Stimulated activated naive B cell treated with anti-CD40 and anti-IgM and Interleukin-4, amounts not matched to agents 10 μg/mL and 1 μg/mL and 100 μg/mL, for 72 hours (primary cell): Measurements from ENCODE around the gene CA6.
"Not testable (repeated sequence)": the region's sequence is repeated elsewhere in the genome, so short reads cannot be mapped to it uniquely, and the experiment has no call there.

Experiments
- ATAC-seq, 2 donors: fragments of 150-1000 bp; cut with Tn5 transposase; replicated peaks; 2 replicates each; pipeline ENCODE4 v1.10.0; 2021; ENCODE audit warnings: moderate library complexity in 1 of 2
- DNase-seq: peaks from one replicate; pipeline ENCODE4 v3.0.0; 2021
- H3K27ac Mint-ChIP-seq: one replicate; pipeline ENCODE4 v1.8.0; 2022; ENCODE audit warnings: mild to moderate bottlenecking, mixed read lengths
- H3K27me3 Mint-ChIP-seq, 2 donors: one replicate each; pipeline ENCODE4 v1.8.0; 2022; ENCODE audit warnings: mixed read lengths in 2 of 2
- H3K36me3 Mint-ChIP-seq, 2 donors: one replicate each; pipeline ENCODE4 v1.8.0; 2022; ENCODE audit warnings: mixed read lengths in 2 of 2, mild to moderate bottlenecking in 1 of 2
- H3K4me1 Mint-ChIP-seq, 2 donors: one replicate each; pipeline ENCODE4 v1.8.0; 2022; ENCODE audit warnings: mixed read lengths in 2 of 2, mild to moderate bottlenecking in 1 of 2
- H3K4me3 Mint-ChIP-seq, 2 donors: one replicate each; pipeline ENCODE4 v1.8.0; 2022; ENCODE audit warnings: mild to moderate bottlenecking in 2 of 2, mixed read lengths in 2 of 2, moderate library complexity in 1 of 2
- H3K9me3 Mint-ChIP-seq, 2 donors: one replicate each; pipeline ENCODE4 v1.8.0; 2022; ENCODE audit warnings: mixed read lengths in 2 of 2, mild to moderate bottlenecking in 1 of 2

CA6 gene

GRCh38 chr1:8941906-8942305, 3.8 kb upstream of the CA6 start:
- DNase-seq (no peak), ATAC-seq (no peak)
- peaks cover 4 to 7% of the 10 kb centered on the region in 2 donors for H3K27me3 Mint-ChIP-seq
- H3K9me3 Mint-ChIP-seq, result no peaks in the 10 kb centered on the region
- H3K4me1 Mint-ChIP-seq, result peaks cover 13 to 34% of the 10 kb centered on the region in 2 donors
- H3K27ac Mint-ChIP-seq, result no peak overlapping the region
- peaks cover 0 to 2% of the 10 kb centered on the region in 2 donors for H3K36me3 Mint-ChIP-seq
- H3K4me3 Mint-ChIP-seq, result no peak overlapping the region

DNA sequence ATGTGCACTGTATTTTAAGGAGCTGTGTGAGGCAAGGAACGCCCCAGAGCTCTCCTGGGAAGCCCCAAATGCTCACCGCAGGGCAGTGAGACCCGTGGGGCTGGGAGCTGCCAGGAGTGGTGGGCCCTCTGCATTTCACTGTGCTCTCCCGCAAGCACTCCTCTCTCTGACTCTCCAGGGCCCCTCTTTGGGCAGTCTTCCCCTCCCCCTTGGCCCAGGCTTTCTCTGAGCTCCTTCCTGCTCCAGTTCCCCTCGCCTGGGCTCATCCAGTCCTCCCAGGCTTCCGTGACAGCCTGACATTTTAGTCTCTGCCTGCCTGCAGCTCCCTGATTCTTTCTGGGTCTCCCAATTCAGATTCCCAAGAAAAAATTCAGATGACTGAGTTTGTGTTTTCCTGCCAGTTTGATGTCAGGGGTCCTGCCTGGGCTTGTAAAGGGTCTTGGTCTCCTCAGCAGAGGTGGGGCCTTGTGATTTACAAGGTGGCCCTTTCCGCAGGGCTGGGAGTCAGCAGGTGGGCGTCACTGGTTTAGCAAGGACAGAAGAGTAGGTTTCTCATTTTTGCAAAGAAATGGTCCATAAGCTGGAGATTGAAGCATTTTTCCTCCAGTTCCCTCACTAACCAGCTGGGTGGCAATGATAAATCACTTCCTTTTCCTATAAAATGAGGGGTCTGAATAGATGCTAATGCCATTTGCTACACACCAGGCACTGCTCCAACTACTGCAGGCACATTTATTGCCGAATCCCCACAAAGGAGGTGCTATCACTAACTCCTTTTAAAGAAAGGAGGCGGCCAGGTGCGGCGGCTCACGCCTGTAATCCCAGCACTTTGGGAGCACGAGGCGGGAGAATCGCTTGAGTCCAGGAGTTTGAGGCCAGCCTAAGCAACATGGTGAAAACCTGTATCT, 1.9 kb upstream of the CA6 start:
- Mint-ChIP-seq H3K9me3 (no peaks in the 10 kb centered on the region), H3K4me1 (peaks cover 12 to 37% of the 10 kb centered on the region in 2 donors), H3K4me3 (no peak overlapping the region), H3K27me3 (peaks cover 4 to 7% of the 10 kb centered on the region in 2 donors), H3K36me3 (peaks cover 0 to 2% of the 10 kb centered on the region in 2 donors), H3K27ac (no peak overlapping the region)
- DNase-seq (no peak), ATAC-seq (no peak)

GRCh38 chr1:8947127-8947691, 1.5 kb downstream of the CA6 start:
- H3K4me3 Mint-ChIP-seq, result no peak overlapping the region
- peaks cover 12 to 37% of the 10 kb centered on the region in 2 donors for H3K4me1 Mint-ChIP-seq
- H3K27me3 Mint-ChIP-seq, result peaks cover 0 to 7% of the 10 kb centered on the region in 2 donors
- H3K36me3 Mint-ChIP-seq, result peaks cover 0 to 2% of the 10 kb centered on the region in 2 donors
- H3K27ac Mint-ChIP-seq, result peak overlapping the region; percentile 93
- ATAC-seq, result no peak
- no peaks in the 10 kb centered on the region for H3K9me3 Mint-ChIP-seq
- DNase-seq, result no peak

DNA sequence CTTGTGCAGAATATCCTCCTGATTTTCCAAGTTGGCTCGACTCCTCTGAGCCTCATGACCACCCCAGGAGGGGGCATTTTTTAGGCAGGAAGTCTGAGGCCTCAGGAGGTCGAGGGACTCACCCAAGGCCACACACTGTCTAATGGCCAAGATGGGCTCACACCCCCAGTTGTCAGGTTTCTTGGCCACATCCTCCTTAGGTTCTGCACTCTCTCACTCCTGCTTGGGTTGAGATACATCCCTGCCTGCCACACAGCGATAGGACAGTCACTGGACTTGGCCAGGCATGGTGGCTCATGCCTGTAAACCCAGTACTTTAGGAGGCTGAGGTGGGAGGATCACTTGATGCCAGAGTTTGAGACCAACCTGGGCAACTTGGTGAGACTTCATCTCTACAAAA, 4.6 kb downstream of the CA6 start:
- no peak overlapping the region for H3K27ac Mint-ChIP-seq
- no peak overlapping the region for H3K4me3 Mint-ChIP-seq
- no peak for DNase-seq
- H3K27me3 Mint-ChIP-seq, result peaks cover 0 to 3% of the 10 kb centered on the region in 2 donors
- H3K36me3 Mint-ChIP-seq, result peaks cover 0 to 2% of the 10 kb centered on the region in 2 donors
- no peaks in the 10 kb centered on the region for H3K9me3 Mint-ChIP-seq
- H3K4me1 Mint-ChIP-seq, result peaks cover 6 to 28% of the 10 kb centered on the region in 2 donors
- ATAC-seq, result no peak

- Mint-ChIP-seq H3K4me1 (peaks cover 4 to 19% of the 10 kb centered on the region in 2 donors), H3K9me3 (no peaks in the 10 kb centered on the region), H3K27me3 (peaks cover 0 to 3% of the 10 kb centered on the region in 2 donors), H3K36me3 (peaks cover 0 to 2% of the 10 kb centered on the region in 2 donors), H3K27ac (no peak overlapping the region), H3K4me3 (no peak overlapping the region)
- ATAC-seq, result no peak
- no peak for DNase-seq
Measured at GRCh38 chr1:8951231-8951630, 5.6 kb downstream of the CA6 start.

- Mint-ChIP-seq H3K36me3 (peaks cover 4 to 5% of the 10 kb centered on the region in 2 donors), H3K27me3 (peaks cover 6 to 11% of the 10 kb centered on the region in 2 donors), H3K4me3 (no peak overlapping the region), H3K4me1 (no peaks in the 10 kb centered on the region), H3K27ac (no peak overlapping the region), H3K9me3 (peaks cover 4% of the 10 kb centered on the region in 2 donors)
- ATAC-seq (no peak), DNase-seq (no peak)
Measured at GRCh38 chr1:8955406-8955805, 9.7 kb downstream of the CA6 start.

- H3K4me1 Mint-ChIP-seq, result no peaks in the 10 kb centered on the region
- no peak for ATAC-seq
- no peak for DNase-seq
- peaks cover 8 to 14% of the 10 kb centered on the region in 2 donors for H3K27me3 Mint-ChIP-seq
- no peak overlapping the region for H3K27ac Mint-ChIP-seq
- peaks cover 5 to 8% of the 10 kb centered on the region in 2 donors for H3K9me3 Mint-ChIP-seq
- H3K36me3 Mint-ChIP-seq, result peaks cover 4 to 7% of the 10 kb centered on the region in 2 donors
- no peak overlapping the region for H3K4me3 Mint-ChIP-seq
Measured at GRCh38 chr1:8956461-8957349, 11.0 kb downstream of the CA6 start.

DNA sequence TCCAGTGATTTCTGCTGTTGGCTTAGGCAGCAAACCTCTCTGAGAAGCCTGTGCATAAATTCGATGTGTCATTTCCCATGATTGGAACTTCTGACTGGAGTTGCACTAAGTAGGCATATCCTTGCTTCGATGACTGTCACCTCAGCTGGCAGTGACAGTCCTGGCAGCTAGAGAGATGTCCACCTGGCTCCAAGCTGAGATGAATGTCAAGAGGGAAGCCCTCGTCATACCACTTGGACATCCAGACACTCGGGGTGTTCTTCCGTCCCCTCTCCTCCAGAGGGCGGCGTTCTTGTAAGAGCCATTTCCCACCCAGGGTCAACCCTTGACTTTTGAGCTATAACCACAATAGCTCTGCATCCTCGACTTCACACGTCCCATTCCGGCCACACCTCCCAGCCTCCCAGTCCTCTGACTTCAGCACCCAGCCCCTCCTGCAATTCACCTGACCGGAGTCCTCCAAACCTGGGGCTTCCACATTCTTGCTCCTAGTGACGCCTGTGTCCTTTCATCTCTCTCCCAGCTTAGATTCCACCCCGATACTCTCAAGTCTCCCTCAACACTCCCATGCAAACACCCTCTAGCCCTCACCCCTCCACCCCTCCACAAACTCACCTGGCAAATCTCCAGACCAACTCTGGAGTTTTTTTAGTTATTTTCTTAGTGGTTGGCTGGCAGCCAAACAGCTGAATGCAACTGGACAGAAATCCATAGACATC, 17.3 kb downstream of the CA6 start:
- Mint-ChIP-seq H3K36me3 (peaks cover 4 to 7% of the 10 kb centered on the region in 2 donors), H3K4me3 (no peak overlapping the region), H3K9me3 (peaks cover 5 to 8% of the 10 kb centered on the region in 2 donors), H3K4me1 (peaks cover 7% of the 10 kb centered on the region in 2 donors), H3K27ac (no peak overlapping the region), H3K27me3 (peaks cover 15 to 29% of the 10 kb centered on the region in 2 donors)
- DNase-seq, result no peak
- peak in 1 of 2 donors; percentile 58 for ATAC-seq

DNA sequence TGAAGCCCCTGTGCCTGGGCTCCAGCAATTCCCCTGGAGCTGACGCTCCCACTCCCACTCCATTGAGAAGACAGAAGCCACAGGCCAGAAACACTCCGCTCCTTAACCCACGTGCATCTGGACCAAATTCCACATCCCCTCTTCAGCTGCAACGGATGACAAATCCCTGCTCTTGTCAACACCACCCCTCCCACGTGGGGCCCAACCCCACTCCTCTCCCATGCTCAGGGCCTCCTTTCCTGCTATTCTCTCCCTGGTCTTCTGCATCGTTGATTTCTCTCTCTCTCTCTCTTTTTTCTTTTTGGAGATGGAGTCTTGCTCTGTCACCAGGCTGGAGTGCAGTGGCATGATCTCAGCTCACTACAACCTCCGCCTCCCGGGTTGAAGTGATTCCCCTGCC, 18.3 kb downstream of the CA6 start:
- peaks cover 5 to 8% of the 10 kb centered on the region in 2 donors for H3K9me3 Mint-ChIP-seq
- peaks cover 15 to 24% of the 10 kb centered on the region in 2 donors for H3K27me3 Mint-ChIP-seq
- DNase-seq (no peak), ATAC-seq (no peak)
- peaks cover 7% of the 10 kb centered on the region in 2 donors for H3K4me1 Mint-ChIP-seq
- peak overlapping the region; percentile 48 for H3K27ac Mint-ChIP-seq
- peaks cover 4 to 7% of the 10 kb centered on the region in 2 donors for H3K36me3 Mint-ChIP-seq
- no peak overlapping the region for H3K4me3 Mint-ChIP-seq

DNA sequence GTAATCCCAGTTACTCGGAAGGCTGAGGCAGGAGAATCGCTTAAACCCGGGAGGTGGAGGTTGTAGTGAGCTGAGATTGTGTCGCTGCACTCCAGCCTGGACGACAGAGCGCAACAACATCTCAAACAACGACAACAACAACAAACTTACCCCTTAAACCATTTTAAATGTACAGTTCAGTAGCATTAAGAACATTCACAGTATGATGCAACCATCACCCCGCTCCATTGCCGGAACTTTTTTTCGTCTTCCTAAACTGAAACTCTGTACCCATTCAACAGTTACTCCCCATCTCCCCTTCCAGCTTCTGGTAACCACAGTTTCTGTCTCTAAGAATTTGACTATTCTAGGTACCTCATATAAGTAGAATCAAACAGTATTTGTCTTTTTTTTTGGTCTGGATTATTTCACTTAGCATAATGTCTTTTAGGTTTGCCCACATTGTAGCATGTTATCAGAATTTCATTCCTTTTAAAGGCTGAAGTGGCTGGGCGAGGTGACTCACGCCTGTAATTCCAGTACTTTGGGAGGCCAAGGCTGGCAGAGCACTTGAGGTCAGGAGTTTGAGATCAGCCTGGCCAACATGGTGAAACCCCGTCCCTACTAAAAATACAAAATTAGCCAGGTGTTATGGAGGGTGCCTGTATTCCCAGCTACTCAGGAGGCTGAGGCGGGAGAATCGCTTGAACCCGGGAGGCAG, 19.6 kb downstream of the CA6 start:
- Mint-ChIP-seq H3K4me3 (no peak overlapping the region), H3K27me3 (peaks cover 13 to 19% of the 10 kb centered on the region in 2 donors), H3K9me3 (peaks cover 2 to 4% of the 10 kb centered on the region in 2 donors), H3K27ac (no peak overlapping the region), H3K4me1 (peaks cover 7% of the 10 kb centered on the region in 2 donors), H3K36me3 (peaks cover 2 to 4% of the 10 kb centered on the region in 2 donors)
- ATAC-seq, result no peak
- DNase-seq, result no peak

DNA sequence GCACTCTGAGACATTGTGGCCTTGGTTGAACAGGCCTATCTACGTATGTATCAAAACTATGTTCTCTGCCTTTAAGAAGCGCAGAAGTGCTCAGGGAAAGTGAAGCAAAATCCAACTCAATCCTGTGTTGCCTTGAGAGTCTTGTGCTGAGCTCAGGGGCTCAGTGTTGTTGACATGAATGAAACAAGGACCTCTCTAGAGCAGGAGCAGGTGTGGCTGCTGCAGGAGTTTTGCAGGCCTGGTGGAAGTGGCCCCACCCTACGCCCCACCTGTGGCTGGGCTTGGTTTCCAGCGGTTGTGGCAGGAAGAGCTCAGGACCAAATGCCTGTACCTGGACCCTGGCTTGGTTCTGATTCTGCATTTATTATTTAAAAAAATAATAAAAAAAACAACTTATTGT, 20.9 kb downstream of the CA6 start:
- H3K4me1 Mint-ChIP-seq, result peaks cover 16 to 18% of the 10 kb centered on the region in 2 donors
- H3K27ac Mint-ChIP-seq, result no peak overlapping the region
- no peak overlapping the region for H3K4me3 Mint-ChIP-seq
- no peaks in the 10 kb centered on the region for H3K9me3 Mint-ChIP-seq
- H3K36me3 Mint-ChIP-seq, result no peaks in the 10 kb centered on the region
- ATAC-seq, result no peak
- no peak for DNase-seq
- H3K27me3 Mint-ChIP-seq, result peaks cover 15 to 18% of the 10 kb centered on the region in 2 donors

GRCh38 chr1:8968902-8969301, 23.2 kb downstream of the CA6 start:
- peaks cover 13 to 15% of the 10 kb centered on the region in 2 donors for H3K4me1 Mint-ChIP-seq
- not testable (repeated sequence) for ATAC-seq, H3K27ac Mint-ChIP-seq, H3K36me3 Mint-ChIP-seq, H3K4me3 Mint-ChIP-seq, DNase-seq, H3K9me3 Mint-ChIP-seq
- peaks cover 14% of the 10 kb centered on the region in 2 donors for H3K27me3 Mint-ChIP-seq

DNA sequence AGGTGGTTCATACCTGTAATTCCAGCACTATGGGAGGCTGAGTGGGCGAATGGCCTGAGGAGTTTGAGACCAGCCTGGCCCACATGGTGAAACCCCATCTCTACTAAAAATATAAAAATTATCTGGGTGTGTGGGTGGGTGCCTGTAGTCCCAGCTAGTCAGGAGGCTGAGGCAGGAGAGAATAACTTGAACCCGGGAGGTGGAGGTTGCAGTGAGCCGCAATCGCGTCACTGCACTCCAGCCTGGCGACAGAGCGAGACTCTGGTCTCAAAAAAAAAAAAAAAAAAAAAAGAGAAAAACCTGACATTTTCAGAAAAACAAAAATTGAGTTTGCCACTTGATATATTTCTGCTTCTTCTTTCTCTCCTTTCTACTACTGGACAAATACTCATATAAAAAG, 24.3 kb downstream of the CA6 start:
- peaks cover 11 to 15% of the 10 kb centered on the region in 2 donors for H3K4me1 Mint-ChIP-seq
- no peak for ATAC-seq
- peaks cover 5% of the 10 kb centered on the region in 2 donors for H3K27me3 Mint-ChIP-seq
- H3K9me3 Mint-ChIP-seq, result no peaks in the 10 kb centered on the region
- DNase-seq, result no peak
- H3K36me3 Mint-ChIP-seq, result no peaks in the 10 kb centered on the region
- H3K4me3 Mint-ChIP-seq, result no peak overlapping the region
- no peak overlapping the region for H3K27ac Mint-ChIP-seq
